ENCODE results near the gene BEND6. TPM values are rescaled to one million over a fixed set of nuclear protein-coding genes. Genes with fewer than 3 reads are reported as not detected.

The BEND6 gene
- total and polyA plus RNA-seq, 10 of the 15 experiments (the other 5 are each of a cell fraction or from before 2014, with no cell fraction given): 0.79 to 2.8 (median 1.6) TPM

GRCh38 chr6:56962441-56962840, 7.5 kb downstream of the BEND6 start:
- Histone ChIP-seq H3K4me2 (ENCODE audit: control insufficient read depth, insufficient read depth) (no peak overlapping the region), H3K27ac (ENCODE audit: control insufficient read depth, insufficient read depth) (no peak overlapping the region), H3K36me3 (ENCODE audit: control insufficient read depth in 2 of 2, insufficient read depth in 2 of 2, low read length in 1 of 2) (no peaks in the 10 kb centered on the region), H3K4me3 (no peak overlapping the region), H4K20me1 (ENCODE audit: control insufficient read depth, insufficient read depth) (no peaks in the 10 kb centered on the region), H3K9me3 (replicated peaks; ENCODE audit: control insufficient read depth, insufficient read depth, low read length) (no peaks in the 10 kb centered on the region), H3K4me1 (ENCODE audit: control insufficient read depth, insufficient read depth, low read length) (no peaks in the 10 kb centered on the region), H3K79me2 (ENCODE audit: control insufficient read depth, insufficient read depth, low read length) (no peaks in the 10 kb centered on the region), H3K27me3 (replicated peaks in 1 of 2; ENCODE audit: control insufficient read depth in 2 of 2, insufficient read depth in 2 of 2, low read length in 1 of 2) (no peaks in the 10 kb centered on the region), H2AFZ (ENCODE audit: control insufficient read depth, low read depth, low read length) (no peak overlapping the region), H3K9ac (ENCODE audit: control insufficient read depth, insufficient read depth, low read length) (no peak overlapping the region)
- ATAC-seq (no peak), FAIRE-seq (no peak), DNase-seq (ENCODE audit: low read depth, low spot score) (no peak)
- ChIA-PET RAD21 (ENCODE audit: unreplicated experiment) (no interaction called here), CTCF (interaction anchor here (15.6 kb wide), 1 partner anchor 59 kb away, joined by 200 read pairs; no protein-coding TSS in a partner anchor), POLR2A (interaction anchor here (2.1 kb wide), 1 partner anchor 10 kb away, joined by 5 read pairs; no protein-coding TSS in a partner anchor), SMC1A (ENCODE audit: uncharacterized antibody, unreplicated experiment) (interaction anchor here (0.7 to 2.8 kb wide), 3 partner anchors 48 to 60 kb away, joined by 3 to 15 read pairs (median 3); no protein-coding TSS in a partner anchor)
- WGBS (ENCODE audit: insufficient coverage, insufficient replicate concordance, low lambda C conversion rate, missing lambda C conversion rate): 97% methylated on average over 2 of the region's 2 CpGs
- no TSS peak for BruUV-seq (replicated peaks)
- intact Hi-C loops (cut with micrococcal nuclease; ENCODE audit: unreplicated experiment): no loop called here
- in situ Hi-C loops (cut with MboI): no loop called here
- TF ChIP-seq ZNF24 (IDR thresholded peaks at IDR 0.05) (no peak), SREBF2 (IDR thresholded peaks at IDR 0.05; ENCODE audit: low read length) (no peak), GATAD2B (conservative IDR thresholded peaks at IDR 0.05; ENCODE audit: low read depth) (no peak), ZNF384 (IDR thresholded peaks at IDR 0.05; ENCODE audit: borderline replicate concordance, low read depth, low read length) (no peak), NFYA (IDR thresholded peaks at IDR 0.05; ENCODE audit: borderline replicate concordance, low read depth, low read length) (no peak), CHD2 (IDR thresholded peaks at IDR 0.05; ENCODE audit: borderline replicate concordance, low read depth, low read length) (no peak), POLR2AphosphoS5 (IDR thresholded peaks at IDR 0.05; ENCODE audit: low read length) (no peak), SRF (IDR thresholded peaks at IDR 0.05; ENCODE audit: low read depth in 2 of 2, low read length in 2 of 2) (no peak), SREBF1 (IDR thresholded peaks at IDR 0.05; ENCODE audit: low read length) (no peak), TAF1 (IDR thresholded peaks at IDR 0.05; ENCODE audit: borderline replicate concordance, low read depth, low read length) (no peak), POLR2AphosphoS2 (IDR thresholded peaks at IDR 0.05; ENCODE audit: low read depth, low read length) (no peak), MXI1 (IDR thresholded peaks at IDR 0.05; ENCODE audit: low read depth, low read length) (no peak), ATF3 (IDR thresholded peaks at IDR 0.05; ENCODE audit: borderline replicate concordance, extremely low read depth, low read depth, low read length) (no peak), IRF3 (IDR thresholded peaks at IDR 0.05) (no peak), JUNB (IDR thresholded peaks at IDR 0.05) (no peak)
- TF ChIP-seq, protein P1, sequence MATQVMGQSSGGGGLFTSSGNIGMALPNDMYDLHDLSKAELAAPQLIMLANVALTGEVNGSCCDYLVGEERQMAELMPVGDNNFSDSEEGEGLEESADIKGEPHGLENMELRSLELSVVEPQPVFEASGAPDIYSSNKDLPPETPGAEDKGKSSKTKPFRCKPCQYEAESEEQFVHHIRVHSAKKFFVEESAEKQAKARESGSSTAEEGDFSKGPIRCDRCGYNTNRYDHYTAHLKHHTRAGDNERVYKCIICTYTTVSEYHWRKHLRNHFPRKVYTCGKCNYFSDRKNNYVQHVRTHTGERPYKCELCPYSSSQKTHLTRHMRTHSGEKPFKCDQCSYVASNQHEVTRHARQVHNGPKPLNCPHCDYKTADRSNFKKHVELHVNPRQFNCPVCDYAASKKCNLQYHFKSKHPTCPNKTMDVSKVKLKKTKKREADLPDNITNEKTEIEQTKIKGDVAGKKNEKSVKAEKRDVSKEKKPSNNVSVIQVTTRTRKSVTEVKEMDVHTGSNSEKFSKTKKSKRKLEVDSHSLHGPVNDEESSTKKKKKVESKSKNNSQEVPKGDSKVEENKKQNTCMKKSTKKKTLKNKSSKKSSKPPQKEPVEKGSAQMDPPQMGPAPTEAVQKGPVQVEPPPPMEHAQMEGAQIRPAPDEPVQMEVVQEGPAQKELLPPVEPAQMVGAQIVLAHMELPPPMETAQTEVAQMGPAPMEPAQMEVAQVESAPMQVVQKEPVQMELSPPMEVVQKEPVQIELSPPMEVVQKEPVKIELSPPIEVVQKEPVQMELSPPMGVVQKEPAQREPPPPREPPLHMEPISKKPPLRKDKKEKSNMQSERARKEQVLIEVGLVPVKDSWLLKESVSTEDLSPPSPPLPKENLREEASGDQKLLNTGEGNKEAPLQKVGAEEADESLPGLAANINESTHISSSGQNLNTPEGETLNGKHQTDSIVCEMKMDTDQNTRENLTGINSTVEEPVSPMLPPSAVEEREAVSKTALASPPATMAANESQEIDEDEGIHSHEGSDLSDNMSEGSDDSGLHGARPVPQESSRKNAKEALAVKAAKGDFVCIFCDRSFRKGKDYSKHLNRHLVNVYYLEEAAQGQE (IDR thresholded peaks at IDR 0.05; ENCODE audit: low read depth, low read length): no peak
- TF ChIP-seq, protein P2, sequence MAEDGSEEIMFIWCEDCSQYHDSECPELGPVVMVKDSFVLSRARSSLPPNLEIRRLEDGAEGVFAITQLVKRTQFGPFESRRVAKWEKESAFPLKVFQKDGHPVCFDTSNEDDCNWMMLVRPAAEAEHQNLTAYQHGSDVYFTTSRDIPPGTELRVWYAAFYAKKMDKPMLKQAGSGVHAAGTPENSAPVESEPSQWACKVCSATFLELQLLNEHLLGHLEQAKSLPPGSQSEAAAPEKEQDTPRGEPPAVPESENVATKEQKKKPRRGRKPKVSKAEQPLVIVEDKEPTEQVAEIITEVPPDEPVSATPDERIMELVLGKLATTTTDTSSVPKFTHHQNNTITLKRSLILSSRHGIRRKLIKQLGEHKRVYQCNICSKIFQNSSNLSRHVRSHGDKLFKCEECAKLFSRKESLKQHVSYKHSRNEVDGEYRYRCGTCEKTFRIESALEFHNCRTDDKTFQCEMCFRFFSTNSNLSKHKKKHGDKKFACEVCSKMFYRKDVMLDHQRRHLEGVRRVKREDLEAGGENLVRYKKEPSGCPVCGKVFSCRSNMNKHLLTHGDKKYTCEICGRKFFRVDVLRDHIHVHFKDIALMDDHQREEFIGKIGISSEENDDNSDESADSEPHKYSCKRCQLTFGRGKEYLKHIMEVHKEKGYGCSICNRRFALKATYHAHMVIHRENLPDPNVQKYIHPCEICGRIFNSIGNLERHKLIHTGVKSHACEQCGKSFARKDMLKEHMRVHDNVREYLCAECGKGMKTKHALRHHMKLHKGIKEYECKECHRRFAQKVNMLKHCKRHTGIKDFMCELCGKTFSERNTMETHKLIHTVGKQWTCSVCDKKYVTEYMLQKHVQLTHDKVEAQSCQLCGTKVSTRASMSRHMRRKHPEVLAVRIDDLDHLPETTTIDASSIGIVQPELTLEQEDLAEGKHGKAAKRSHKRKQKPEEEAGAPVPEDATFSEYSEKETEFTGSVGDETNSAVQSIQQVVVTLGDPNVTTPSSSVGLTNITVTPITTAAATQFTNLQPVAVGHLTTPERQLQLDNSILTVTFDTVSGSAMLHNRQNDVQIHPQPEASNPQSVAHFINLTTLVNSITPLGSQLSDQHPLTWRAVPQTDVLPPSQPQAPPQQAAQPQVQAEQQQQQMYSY (CRISPR knock-in tag; IDR thresholded peaks at IDR 0.05): no peak
